Liver (tissue), 3 donors: ENCODE data around the gene TRO.

Experiments used
- CTCF ChIP-seq: fragments of 150-350 bp; IDR thresholded peaks from 2 replicates; pipeline ENCODE4 v1.5.1; 2017; ENCODE audit warnings: improper control_type of control experiment, low read depth, low read length; ENCODE audit not compliant: missing input control
- EGR1 ChIP-seq, 2 donors: IDR thresholded peaks; 2 replicates each; pipeline ENCODE4 v1.6.1; 2016 to 2018; ENCODE audit warnings: antibody characterized with exemption in 2 of 2, low read depth in 2 of 2
- RAD21 ChIP-seq, 2 donors: IDR thresholded peaks; 2 replicates each; pipeline ENCODE4 v1.6.1; 2016; ENCODE audit warnings: antibody characterized with exemption in 2 of 2, mild to moderate bottlenecking in 2 of 2
- REST ChIP-seq: IDR thresholded peaks from 2 replicates; pipeline ENCODE4 v1.6.1; 2016; ENCODE audit warnings: antibody characterized with exemption, mild to moderate bottlenecking
- RXRA ChIP-seq, 2 donors: IDR thresholded peaks; 2 replicates each; pipeline ENCODE4 v1.6.1; 2017 to 2018; ENCODE audit warnings: antibody characterized with exemption in 2 of 2, mild to moderate bottlenecking in 1 of 2
- SP1 ChIP-seq: IDR thresholded peaks from 2 replicates; pipeline ENCODE4 v1.6.1; 2018; ENCODE audit warnings: antibody characterized with exemption, mild to moderate bottlenecking
- TAF1 ChIP-seq: conservative IDR thresholded peaks from 2 replicates; pipeline ENCODE4 v1.6.1; 2016; ENCODE audit warnings: antibody characterized with exemption, mild to moderate bottlenecking
- TF ChIP-seq, protein P1 (sequence below): IDR thresholded peaks from 2 replicates; pipeline ENCODE4 v1.6.1; 2016; ENCODE audit warnings: antibody characterized with exemption
- donor health status: healthy.
- donor health status: healthy.

DNA sequence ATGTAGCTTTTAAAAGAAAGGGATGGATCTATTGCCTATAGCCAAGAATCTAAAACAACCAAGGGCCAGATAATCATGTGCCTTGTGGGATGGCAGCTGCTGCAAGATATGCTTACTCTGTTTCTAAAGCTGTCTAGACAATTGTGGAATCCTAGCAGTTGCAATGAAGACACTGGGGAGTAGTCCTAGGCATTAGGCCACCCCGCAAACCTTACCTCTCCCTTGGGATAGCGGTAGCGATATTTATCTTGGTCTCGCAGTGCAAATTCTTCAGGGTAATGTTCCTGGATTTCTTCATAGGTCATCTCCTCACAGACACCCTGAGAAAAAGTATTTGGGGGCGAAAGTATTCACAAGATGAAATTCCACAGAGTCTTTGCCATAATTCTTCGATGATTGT, 24.6 kb downstream of the TRO start:
- TF ChIP-seq TAF1 = no peak
- no peak for TF ChIP-seq CTCF
- no peak for TF ChIP-seq RAD21 (IDR thresholded peaks at IDR 0.05)
- no peak for TF ChIP-seq SP1
- no peak for TF ChIP-seq RXRA (IDR thresholded peaks at IDR 0.05)
- no peak for TF ChIP-seq REST
- TF ChIP-seq EGR1 (IDR thresholded peaks at IDR 0.05; ENCODE audit: low read depth in 2 of 2) = no peak
- TF ChIP-seq, protein P1, sequence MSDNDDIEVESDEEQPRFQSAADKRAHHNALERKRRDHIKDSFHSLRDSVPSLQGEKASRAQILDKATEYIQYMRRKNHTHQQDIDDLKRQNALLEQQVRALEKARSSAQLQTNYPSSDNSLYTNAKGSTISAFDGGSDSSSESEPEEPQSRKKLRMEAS = no peak
